NB4 (cell line): ENCODE results near the gene GPR22.

Source experiments
- MYC ChIP-seq: IDR thresholded peaks from 2 replicates; pipeline ENCODE4 v1.6.1; 2011; ENCODE audit warnings: low read depth, low read length
- POLR2A ChIP-seq: IDR thresholded peaks from 2 replicates; pipeline ENCODE4 v1.6.1; 2011; ENCODE audit warnings: mild to moderate bottlenecking; ENCODE audit not compliant: insufficient read length; ENCODE audit errors: extremely low read depth
- TF ChIP-seq, protein P1 (sequence below): IDR thresholded peaks from one replicate; pipeline ENCODE4 v1.5.1; 2012; ENCODE audit warnings: low read depth, low read length
- TF ChIP-seq, protein P2 (sequence below): IDR thresholded peaks from 2 replicates; pipeline ENCODE4 v1.6.1; 2011; ENCODE audit warnings: low read depth, low read length

DNA sequence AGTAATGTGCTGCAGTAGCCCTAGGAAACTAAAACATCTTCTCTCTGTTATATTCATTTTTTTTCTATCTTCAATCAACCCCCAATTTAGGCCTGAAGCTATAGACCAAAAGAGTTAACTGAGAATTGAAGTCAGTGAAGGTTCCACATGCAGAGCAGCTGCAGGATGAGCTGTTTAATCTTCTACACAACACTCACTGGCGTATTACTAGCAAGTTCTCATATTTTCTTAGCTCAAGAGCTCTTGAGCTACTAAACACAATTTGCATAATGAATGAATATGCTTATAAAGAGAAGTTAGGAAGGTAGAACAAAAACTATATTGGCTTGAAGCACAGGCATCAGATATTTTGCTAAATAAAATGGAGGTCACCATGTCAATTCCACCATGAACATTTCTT is 41.2 kb upstream of the GPR22 start:
- TF ChIP-seq, protein P1, sequence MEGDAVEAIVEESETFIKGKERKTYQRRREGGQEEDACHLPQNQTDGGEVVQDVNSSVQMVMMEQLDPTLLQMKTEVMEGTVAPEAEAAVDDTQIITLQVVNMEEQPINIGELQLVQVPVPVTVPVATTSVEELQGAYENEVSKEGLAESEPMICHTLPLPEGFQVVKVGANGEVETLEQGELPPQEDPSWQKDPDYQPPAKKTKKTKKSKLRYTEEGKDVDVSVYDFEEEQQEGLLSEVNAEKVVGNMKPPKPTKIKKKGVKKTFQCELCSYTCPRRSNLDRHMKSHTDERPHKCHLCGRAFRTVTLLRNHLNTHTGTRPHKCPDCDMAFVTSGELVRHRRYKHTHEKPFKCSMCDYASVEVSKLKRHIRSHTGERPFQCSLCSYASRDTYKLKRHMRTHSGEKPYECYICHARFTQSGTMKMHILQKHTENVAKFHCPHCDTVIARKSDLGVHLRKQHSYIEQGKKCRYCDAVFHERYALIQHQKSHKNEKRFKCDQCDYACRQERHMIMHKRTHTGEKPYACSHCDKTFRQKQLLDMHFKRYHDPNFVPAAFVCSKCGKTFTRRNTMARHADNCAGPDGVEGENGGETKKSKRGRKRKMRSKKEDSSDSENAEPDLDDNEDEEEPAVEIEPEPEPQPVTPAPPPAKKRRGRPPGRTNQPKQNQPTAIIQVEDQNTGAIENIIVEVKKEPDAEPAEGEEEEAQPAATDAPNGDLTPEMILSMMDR = no peak
- TF ChIP-seq POLR2A (no peak), MYC (no peak)
- TF ChIP-seq, protein P2, sequence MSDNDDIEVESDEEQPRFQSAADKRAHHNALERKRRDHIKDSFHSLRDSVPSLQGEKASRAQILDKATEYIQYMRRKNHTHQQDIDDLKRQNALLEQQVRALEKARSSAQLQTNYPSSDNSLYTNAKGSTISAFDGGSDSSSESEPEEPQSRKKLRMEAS = no peak
